ENCODE measurements around the gene SAMD10.

DNA sequence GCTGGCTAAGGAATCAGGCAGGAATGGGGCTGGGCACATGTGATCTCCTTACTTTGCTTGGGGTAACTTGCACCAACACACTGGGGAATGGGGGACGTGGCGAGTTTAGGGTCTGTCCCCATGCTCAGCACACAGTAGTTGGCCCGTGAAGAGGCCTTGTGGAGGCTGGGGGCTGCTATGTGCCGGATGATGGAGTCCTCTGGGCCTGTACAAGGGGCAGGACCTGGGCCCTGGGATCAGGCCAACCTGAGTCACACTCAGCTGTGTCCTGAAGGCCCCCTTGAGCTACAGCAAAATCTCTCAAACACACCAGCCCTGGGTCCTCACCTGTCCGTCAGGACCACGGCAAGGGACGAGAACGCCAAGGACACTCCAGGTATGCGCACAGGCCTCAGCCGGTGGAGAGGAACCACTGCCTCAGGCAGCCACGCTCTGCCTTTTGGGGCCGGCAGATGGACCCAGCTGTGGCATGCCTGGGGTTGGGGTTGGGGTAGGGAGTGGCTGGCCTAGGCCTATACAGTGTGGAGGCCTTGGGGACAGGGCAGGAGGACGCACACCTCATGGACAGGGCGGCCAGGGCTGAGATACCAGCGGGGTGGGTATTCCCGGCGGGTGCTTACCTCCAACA lies 34.3 kb downstream of the SAMD10 start:
- TF ChIP-seq PML (IDR thresholded peaks at IDR 0.05; ENCODE audit: low read length) (no peak), EP300 (IDR thresholded peaks at IDR 0.05; ENCODE audit: borderline replicate concordance in 1 of 2, control insufficient read depth in 1 of 2, low read depth in 2 of 2, low read length in 2 of 2) (no peak), MYC (IDR thresholded peaks at IDR 0.05; ENCODE audit: insufficient read depth, insufficient read length, insufficient replicate concordance, low read length, severe bottlenecking) (no peak), HDAC6 (IDR thresholded peaks at IDR 0.05; ENCODE audit: unreplicated experiment) (no peak), SMC3 (IDR thresholded peaks at IDR 0.05; ENCODE audit: borderline replicate concordance, low read length) (no peak), EZH2 (IDR thresholded peaks at IDR 0.05; ENCODE audit: borderline replicate concordance, control insufficient read depth, low read depth, low read length) (no peak), JUND (IDR thresholded peaks at IDR 0.05; ENCODE audit: low read depth, low read length) (no peak), NFIC (IDR thresholded peaks at IDR 0.05; ENCODE audit: low read depth, low read length) (no peak), CEBPB (IDR thresholded peaks at IDR 0.05; ENCODE audit: borderline replicate concordance in 1 of 2, low read depth in 2 of 2, low read length in 2 of 2) (no peak), POLR2A (IDR thresholded peaks at IDR 0.05; ENCODE audit: low read depth, low read length) (no peak)
- TF ChIP-seq, protein P1, sequence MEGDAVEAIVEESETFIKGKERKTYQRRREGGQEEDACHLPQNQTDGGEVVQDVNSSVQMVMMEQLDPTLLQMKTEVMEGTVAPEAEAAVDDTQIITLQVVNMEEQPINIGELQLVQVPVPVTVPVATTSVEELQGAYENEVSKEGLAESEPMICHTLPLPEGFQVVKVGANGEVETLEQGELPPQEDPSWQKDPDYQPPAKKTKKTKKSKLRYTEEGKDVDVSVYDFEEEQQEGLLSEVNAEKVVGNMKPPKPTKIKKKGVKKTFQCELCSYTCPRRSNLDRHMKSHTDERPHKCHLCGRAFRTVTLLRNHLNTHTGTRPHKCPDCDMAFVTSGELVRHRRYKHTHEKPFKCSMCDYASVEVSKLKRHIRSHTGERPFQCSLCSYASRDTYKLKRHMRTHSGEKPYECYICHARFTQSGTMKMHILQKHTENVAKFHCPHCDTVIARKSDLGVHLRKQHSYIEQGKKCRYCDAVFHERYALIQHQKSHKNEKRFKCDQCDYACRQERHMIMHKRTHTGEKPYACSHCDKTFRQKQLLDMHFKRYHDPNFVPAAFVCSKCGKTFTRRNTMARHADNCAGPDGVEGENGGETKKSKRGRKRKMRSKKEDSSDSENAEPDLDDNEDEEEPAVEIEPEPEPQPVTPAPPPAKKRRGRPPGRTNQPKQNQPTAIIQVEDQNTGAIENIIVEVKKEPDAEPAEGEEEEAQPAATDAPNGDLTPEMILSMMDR (IDR thresholded peaks at IDR 0.05 in 2 of 3, conservative IDR thresholded peaks at IDR 0.05 in 1 of 3; ENCODE audit: control insufficient read depth in 2 of 3, extremely low read depth in 1 of 3, insufficient read depth in 1 of 3, low read depth in 3 of 3, low read length in 3 of 3), result no peak
- TF ChIP-seq, protein P2, sequence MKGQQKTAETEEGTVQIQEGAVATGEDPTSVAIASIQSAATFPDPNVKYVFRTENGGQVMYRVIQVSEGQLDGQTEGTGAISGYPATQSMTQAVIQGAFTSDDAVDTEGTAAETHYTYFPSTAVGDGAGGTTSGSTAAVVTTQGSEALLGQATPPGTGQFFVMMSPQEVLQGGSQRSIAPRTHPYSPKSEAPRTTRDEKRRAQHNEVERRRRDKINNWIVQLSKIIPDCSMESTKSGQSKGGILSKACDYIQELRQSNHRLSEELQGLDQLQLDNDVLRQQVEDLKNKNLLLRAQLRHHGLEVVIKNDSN (IDR thresholded peaks at IDR 0.05; ENCODE audit: borderline replicate concordance, extremely low read length, insufficient read depth, low read depth, low read length), result no peak
- TF ChIP-seq, protein P3, sequence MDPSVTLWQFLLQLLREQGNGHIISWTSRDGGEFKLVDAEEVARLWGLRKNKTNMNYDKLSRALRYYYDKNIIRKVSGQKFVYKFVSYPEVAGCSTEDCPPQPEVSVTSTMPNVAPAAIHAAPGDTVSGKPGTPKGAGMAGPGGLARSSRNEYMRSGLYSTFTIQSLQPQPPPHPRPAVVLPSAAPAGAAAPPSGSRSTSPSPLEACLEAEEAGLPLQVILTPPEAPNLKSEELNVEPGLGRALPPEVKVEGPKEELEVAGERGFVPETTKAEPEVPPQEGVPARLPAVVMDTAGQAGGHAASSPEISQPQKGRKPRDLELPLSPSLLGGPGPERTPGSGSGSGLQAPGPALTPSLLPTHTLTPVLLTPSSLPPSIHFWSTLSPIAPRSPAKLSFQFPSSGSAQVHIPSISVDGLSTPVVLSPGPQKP (IDR thresholded peaks at IDR 0.05; ENCODE audit: low read depth, low read length), result no peak
- TF ChIP-seq, protein P4, sequence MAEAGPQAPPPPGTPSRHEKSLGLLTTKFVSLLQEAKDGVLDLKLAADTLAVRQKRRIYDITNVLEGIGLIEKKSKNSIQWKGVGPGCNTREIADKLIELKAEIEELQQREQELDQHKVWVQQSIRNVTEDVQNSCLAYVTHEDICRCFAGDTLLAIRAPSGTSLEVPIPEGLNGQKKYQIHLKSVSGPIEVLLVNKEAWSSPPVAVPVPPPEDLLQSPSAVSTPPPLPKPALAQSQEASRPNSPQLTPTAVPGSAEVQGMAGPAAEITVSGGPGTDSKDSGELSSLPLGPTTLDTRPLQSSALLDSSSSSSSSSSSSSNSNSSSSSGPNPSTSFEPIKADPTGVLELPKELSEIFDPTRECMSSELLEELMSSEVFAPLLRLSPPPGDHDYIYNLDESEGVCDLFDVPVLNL (IDR thresholded peaks at IDR 0.05; ENCODE audit: low read depth, low read length), result no peak

Measured in GM12878 (cell line).